GM21619 (cell line): ENCODE results near the gene OR52B6.
"Not testable (repeated sequence)": the region's sequence is repeated elsewhere in the genome, so short reads cannot be mapped to it uniquely, and the experiment has no call there.

Source experiments
- ATAC-seq: cut with Tn5 transposase; IDR thresholded peaks from one replicate; pipeline ENCODE4 v1.9.1; 2021; ENCODE audit not compliant: unreplicated experiment

Gene OR52B6, protein sequence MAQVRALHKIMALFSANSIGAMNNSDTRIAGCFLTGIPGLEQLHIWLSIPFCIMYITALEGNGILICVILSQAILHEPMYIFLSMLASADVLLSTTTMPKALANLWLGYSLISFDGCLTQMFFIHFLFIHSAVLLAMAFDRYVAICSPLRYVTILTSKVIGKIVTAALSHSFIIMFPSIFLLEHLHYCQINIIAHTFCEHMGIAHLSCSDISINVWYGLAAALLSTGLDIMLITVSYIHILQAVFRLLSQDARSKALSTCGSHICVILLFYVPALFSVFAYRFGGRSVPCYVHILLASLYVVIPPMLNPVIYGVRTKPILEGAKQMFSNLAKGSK

DNA sequence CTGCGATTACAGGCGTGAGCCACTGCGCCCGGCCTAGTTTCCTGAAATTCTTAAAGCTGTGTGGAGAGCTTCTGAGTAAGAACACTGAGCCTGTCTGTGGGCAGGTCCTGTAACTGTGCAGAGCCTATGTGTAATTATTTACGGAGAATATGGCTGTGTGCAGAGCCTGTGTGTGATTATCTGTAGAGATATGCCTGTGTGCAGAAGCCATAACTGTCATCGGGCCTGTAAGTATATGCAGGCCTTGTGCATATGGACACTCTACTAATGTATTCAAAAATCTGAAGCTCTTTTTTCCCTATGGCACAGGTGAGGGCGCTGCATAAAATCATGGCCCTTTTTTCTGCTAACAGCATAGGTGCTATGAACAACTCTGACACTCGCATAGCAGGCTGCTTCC is at the start of gene OR52B6:
Gene OR52B6, plus strand, starts transcription at position 301 of the 400 bp plus-strand sequence. Its CDS starts 0 bp downstream, at position 301.
- ATAC-seq, result no peak

DNA sequence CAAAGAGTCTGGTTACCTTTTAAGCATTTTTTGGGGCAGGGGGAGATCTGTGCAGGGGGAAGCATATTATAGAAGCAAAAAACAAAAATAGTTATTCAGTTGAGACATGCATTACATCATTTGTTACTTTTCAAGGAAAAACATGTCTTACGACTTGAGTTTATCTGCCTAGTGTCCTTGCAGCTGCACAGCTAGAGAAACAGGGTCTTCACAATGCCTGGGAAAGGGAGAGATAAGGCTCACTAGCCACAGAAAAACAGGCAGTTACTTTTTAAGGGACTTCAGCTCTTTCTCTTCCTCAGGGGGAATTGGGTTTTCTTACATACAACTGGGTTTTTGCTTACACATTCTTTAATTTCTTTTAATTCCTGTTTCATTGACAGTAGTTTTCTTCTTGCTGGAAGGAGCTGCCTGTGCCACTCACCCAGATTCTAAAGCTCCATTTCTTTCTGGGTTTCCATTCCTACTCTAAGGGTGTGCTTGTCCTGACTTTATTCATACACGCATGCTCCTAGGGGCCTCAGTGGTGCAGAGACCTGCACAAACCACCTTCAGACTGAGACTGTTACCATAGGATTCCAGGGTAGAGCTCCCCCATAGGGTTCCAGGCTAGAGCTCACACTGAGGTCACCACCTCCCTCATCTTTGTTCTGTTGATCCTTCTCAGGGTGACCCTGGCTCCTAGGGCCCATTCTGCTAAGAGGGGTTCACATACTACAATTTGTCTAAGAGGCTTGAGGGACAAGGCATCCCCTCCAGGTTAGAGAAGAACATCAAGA is 49.4 kb upstream of the OR52B6 start:
- no peak for ATAC-seq

DNA sequence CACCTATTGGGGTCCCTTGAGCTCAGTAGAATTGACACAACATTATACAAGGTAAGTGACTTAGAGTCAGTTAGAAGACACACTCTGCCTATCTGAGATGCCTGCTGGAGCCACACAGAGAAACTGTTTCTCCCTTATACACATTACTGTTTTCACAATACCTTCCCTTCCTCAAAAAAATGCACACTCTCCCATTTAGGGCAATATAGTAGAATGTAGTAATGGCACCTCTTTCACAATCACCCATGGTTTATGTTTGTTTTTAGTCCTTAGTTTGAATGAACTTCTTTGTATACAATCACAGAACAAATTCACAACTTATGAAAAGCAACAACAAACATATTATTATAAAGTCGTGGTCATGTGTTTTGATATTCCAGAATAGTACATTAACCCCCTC is 46.6 kb upstream of the OR52B6 start:
- no peak for ATAC-seq

DNA sequence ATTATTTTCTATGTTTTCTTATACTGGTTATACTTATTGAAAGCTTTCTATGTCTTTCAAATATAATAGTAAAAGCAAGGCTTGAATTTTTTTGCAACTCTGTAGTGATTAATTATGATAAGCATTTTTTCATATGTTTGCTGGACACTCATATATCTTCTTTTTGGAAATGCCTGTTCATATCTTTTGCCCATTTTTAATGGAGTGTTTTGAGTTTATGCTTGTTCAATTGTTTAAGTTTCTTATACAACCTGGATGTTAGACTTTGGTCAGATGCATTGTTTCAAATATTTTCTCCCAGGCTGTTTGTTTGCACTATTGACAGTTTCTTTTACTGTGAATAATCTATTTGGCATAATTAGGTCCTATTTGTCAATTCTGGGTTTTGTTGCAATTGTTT is 44.2 kb upstream of the OR52B6 start:
- ATAC-seq, result no peak

DNA sequence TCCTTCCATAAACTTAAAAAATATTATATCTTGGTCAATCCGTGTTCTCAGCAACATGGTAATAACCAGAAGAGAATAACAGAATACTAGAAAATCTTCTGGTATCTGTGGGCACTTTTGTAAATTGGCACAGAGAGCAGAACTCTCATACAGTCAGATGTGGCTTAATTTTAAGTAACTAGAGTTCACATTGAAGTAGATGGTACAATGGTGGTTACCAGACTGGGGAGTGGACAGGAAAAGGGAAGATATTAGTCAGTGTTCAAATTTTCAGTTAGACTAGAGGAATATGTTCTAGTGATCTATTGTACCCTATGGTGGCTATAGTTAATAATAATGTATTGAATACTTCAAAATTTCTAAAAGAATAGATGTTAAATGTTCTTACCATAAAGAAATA is 39.2 kb upstream of the OR52B6 start:
- no peak for ATAC-seq

DNA sequence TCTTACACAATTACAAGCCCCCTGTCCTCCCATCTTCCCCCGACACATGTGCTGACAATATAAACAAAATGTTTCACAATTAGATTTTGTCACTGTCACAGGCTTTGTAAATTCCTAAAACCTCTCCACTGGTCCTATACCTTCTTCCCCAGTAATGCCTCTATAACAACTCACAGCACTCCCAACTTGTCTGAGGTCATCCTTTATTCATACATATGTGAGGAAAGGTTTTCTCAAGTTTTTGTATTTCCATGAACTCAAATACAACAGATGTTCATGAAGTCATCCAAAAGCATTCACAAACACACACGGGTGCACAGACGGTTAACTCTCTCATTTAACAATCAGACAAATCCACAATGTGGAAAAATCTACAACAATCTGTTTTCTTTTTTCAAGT is 34.2 kb upstream of the OR52B6 start:
- no peak for ATAC-seq

DNA sequence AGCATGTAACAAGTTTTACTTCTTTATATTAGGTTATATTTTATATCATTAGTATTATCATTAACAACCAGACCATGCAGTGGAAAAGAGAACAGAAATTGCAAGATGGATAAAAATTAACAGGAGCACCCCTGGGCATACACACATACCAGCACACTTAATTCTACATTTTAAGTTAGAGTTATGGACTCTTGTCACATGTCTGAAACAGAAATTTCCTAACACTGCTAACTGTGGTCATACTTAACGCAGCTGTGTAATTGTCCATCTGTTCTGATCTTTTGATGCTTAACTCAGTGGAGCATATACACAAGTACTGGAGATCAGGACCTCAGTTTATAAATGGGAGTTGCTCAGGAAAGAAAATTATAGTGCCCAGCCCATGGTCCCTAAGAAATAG is 32.7 kb upstream of the OR52B6 start:
- ATAC-seq, result peak; percentile 76

DNA sequence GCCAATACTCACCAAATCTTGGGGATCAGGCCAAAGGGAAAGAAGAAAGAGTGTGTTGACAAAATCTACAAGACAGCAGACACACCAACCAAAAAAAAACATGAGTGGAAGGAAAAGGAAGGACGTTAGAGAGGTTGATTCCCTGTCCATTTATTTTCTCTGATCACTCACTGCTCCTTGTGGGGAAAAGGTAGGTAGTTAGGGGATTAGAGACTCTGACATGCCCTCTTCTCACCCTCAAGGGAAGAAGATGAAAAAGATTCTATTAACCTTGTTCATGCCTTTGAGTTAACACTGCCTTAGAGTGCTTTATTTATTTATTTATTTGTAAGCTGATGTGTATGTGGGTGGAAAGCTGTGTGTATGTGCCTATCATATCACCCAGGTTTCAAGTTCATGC is 32.2 kb upstream of the OR52B6 start, which contains the start of gene OR52H1:
Gene OR52H1, minus strand, starts transcription at position 101 of the 400 bp plus-strand sequence. CDS start 3,035 bp downstream, outside the sequence.
- ATAC-seq, result no peak

DNA sequence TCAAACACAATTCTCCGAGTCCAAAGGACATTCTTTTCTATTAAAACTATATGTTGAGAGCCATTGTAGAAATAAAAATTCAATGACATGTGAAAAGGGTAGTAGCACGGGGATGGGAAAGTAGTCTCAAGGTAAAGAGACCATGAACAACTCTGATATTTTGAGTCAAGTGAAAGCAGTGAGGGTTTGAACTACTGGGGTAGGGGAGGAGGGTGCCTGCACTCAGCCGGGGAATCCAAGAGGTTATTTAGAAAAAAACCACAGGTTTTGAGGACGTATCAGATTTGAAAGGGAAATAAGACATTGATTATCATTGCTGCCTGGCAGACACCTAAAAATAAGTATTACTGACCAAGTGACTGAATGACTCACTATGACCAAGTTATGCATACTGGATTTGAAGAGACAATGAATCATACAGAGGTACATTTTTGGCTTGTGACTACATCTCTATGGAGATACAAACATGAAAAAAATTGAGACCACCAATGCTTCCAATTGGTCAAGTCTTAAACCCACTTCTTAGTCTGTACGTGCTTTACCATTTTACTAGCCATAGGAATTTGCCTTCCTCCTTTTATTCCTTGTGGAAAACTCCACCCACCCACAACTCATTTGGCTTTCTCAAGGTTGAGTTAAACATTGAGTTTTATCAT is 30.1 kb upstream of the OR52B6 start:
- peak; percentile 65 for ATAC-seq

DNA sequence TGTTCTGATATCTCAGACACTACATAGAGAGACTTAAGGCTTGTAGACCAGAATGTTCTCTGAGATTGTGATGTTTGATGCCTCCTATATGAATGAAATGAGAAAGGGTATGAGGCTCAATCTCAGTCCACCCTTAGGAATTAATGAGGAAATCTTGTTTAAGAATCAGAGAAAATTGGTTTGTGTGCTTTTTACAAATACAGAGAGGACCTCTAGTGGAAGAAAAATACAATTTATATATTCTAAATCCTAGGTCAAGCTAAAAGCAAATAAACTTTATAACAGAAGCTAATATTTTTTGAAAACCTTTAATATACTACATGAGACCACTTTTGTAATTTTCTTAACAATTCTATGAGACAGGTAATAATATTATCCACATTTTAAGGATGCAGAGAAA is 27.3 kb upstream of the OR52B6 start:
- no peak for ATAC-seq

DNA sequence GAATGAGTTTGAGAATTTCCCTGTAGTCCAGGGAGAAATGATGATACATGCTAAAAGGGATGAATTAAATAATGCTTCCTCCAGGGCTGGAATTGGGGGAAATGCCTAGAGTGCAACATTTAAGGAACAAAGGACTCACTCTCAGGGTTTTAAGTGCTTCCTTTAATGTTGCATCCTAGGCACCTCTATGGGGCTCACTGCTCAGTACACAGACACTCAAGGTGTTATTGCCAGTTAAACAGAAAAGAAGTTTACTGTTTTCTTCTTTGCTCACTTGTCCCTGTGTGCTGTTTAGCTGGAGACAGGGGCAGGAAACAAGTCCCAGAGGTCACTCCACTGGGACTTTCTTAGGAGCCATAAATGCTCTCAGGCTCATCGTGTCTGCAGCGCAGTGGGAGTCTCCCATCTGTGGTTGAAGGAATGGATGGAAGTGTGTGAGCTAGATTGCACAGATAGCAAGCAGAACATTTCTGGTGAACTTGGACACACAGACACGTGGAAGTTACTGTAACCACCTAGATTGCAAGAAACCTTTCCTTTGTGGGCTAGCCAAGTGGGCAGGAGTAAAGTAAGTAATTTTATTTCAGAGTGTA is 24.0 kb upstream of the OR52B6 start:
- no peak for ATAC-seq

DNA sequence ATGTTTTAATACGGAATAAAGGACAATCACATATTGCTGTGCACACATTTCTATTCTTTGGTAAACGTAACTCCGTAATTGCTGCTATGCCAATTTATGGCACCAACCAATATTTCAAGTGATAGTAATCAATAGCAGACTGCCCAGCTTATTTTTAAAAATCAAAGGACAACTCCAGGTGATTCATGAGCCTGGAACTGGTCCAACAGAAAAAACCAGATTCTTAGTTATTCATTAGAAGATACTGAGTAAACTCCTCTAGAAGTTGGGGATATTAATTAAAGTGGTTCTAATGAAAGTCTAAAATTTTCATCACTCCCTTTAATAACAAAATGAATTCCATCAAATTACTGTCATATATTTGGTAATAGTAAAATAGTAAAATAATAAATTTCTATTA is 22.9 kb upstream of the OR52B6 start:
- ATAC-seq, result no peak

DNA sequence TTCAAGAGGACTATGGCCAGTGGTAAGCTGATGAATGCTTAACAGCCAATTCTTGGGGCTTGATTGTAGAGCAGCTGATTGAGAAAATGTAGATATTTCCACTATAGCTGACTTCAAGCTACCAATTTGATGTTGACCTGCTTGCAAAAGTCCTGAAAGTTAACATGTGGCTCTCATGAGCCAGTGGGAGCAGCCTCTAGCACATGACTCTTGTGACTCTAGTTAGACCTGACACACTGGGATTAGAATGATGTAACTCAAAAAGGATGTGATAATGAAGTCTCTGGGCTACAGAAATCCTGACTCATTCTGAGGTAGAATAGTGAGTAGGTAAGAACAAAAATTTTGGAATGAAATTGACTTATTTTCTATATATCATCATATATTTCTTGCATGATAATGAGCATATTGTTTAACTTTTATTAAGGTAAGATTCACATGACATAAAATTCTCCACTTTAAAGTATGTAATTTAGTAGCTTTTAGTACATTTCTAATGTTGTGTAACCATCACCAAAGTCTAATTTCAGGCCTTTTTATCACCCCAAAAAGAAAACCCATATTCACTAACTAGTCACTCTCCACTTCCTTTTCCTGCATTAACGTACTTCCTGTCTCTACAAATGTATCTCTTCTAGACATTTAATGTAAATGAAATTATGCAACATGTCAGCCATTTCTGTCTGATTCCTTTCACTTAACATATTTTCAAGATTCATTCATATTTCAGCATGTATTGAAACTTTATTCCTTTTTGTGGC is 16.2 kb upstream of the OR52B6 start:
- ATAC-seq, result no peak

DNA sequence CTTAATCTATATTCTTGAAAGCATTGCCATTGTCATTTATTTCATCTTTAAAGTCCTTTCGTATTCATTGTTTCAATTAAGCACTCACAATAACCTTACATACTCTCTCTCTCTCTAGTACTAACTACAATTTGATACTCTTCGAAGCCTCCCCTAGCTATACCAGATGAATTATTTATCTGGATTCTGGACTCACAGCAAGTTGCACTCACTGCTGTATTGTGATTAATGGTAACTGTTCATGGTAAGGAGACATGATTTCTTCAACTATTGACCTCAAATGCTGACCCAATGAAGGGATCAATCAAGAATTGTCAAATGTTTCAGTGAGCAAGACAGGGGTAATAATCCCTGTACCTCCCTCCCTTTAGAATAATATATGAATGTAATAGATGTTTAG is 6.0 kb upstream of the OR52B6 start:
- ATAC-seq, result no peak

DNA sequence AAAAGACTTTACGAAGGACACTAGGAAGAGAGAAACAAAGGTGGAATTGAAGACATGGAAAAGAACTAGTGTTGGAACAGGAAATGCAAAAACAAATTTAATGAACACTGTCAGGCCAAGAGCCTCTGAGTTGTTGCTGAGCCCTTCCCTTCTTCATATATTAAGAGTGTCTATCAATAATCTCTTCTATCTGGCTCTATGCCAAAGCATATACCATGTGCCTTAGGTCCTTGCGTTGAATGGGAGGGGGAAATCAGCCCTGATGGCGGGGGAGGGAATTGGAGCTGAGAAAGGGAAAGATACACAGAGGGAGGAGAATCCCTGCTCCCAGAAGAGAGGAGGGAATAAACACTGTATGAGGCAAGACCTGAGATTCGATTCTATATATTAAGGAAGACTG is 5.5 kb upstream of the OR52B6 start:
- no peak for ATAC-seq

DNA sequence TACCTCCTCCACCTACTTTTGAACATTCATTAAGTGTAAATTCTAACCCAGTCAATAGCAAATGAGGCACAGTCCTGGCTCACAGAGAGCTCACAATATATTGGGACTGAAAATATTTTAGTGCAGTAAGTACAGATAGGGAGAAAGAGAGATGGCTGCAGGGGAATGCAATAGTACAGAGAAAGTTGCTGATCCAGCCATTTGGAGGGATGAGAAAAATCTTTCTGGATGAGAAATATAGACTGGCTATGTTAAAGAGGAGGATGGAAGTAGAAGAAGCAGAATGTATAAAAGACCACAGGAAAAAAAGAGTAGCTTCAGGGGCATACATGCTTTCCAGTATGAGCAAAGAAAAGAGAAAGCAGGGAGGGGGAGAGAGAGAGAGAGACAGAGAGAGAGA is 3.6 kb upstream of the OR52B6 start:
- ATAC-seq, result no peak

DNA sequence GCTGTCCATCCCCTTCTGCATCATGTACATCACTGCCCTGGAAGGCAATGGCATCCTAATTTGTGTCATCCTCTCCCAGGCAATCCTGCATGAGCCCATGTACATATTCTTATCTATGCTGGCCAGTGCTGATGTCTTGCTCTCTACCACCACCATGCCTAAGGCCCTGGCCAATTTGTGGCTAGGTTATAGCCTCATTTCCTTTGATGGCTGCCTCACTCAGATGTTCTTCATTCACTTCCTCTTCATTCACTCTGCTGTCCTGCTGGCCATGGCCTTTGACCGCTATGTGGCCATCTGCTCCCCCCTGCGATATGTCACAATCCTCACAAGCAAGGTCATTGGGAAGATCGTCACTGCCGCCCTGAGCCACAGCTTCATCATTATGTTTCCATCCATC is 337 bp downstream of the OR52B6 start:
- no peak for ATAC-seq

DNA sequence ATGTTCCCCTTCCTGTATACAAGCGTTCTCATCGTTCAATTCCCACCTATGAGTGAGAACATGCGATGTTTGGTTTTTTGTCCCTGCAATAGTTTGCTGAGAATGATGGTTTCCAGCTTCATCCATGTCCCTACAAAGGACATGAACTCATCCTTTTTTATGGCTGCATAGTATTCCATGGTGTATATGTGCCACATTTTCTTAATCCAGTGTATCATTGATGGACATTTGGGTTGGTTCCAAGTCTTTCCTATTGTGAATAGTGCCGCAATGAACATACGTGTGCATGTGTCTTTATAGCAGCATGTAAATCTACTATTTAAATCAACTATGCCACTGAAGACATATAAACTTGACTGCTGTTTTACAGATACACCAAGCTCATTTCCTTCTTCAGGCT is 3.8 kb downstream of the OR52B6 start:
- not testable (repeated sequence) for ATAC-seq

DNA sequence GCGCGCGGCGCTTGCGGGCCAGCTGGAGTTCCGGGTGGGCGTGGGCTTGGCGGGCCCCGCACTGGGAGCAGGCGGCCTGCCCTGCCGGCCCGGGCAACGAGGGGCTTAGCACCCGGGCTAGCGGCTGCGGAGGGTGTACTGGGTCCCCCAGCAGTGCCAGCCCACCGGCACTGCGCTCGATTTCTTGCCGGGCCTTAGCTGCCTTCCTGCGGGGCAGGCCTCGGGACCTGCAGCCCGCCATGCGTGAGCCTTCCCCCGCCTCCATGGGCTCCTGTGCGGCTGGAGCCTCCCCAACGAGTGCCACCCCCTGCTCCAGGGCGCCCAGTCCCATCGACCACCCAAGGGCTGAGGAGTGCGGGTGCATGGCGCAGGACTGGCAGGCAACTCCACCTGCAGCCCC is 9.2 kb downstream of the OR52B6 start:
- not testable (repeated sequence) for ATAC-seq

DNA sequence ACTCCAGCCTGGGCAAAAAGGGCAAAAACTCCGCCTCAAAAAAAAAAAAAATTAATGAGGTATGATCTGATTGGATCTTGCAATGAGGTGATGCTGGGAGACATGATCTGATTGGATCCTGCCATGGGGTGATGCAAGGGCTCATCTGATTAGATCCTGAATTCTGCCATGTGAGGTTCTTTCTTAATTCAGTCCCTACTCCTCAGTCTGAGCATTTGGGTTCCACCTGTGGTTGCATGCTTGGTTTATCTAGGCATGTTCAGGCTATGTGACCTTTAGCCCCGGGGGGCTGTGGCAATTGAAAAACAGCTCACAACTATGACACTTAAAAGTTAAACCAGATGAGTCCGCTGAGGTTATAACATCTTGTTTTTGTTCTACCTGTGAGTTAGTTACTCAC is 10.9 kb downstream of the OR52B6 start:
- ATAC-seq, result no peak

DNA sequence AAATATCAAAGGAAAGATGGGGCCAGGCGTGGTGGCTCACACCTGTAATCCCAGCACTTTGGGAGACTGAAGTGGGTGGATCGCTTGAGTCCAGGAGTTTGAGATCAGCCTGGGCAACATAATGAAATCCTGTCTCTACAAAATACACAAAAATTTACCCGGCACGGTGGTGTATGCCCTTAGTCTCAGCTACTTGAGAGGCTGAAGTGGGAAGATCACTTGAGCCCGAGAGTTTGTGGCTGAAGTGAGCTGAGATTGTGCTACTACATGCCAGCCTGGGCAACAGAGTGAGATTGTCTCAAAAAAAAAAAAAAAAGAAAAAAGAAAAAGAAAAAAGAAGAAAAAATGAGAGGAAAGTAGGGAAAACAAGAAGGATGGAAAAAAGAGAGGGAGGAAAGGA is 11.9 kb downstream of the OR52B6 start:
- ATAC-seq, result no peak
